ENCODE results near the gene NCKAP5.

NCKAP5 gene

DNA sequence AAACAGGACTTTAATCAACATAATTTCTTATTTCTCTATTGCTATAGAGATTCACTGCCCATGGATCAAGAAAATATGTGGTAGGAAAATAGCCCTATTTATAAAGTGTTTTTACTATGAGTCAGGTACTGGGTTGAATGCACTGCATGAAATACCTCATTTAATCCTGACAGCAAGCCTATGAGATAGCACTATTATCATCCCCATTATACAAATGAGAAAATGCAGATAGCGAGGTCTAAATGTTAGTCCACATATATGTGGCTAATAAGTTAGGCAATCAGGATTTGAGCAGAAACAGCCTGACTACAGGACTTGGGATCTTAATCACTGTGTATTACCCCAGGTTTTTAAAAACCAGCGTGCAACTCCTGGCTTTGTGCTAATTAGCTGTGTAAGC, 889.8 kb downstream of the NCKAP5 start:
- Histone ChIP-seq H3K27ac (ENCODE audit: low read length, poor library complexity, severe bottlenecking) (no peak overlapping the region), H3K4me1 (ENCODE audit: control insufficient read depth, insufficient read depth, low read depth, low read length) (no peaks in the 10 kb centered on the region), H2BK12ac (ENCODE audit: low read length in 2 of 2) (no peak overlapping the region), H3K9me3 (ENCODE audit: control insufficient read depth, low read length) (no peaks in the 10 kb centered on the region), H3K27me3 (ENCODE audit: control insufficient read depth in 1 of 2, insufficient read depth in 1 of 2, low read length in 2 of 2) (no peaks in the 10 kb centered on the region), H3K4me2 (ENCODE audit: low read length, poor library complexity, severe bottlenecking) (no peak overlapping the region), H2BK5ac (ENCODE audit: low read depth, low read length, poor library complexity, severe bottlenecking) (no peak overlapping the region), H2BK120ac (ENCODE audit: low read depth, low read length) (no peak overlapping the region), H3K9ac (ENCODE audit: low read length) (no peak overlapping the region), H3K4ac (ENCODE audit: low read depth in 1 of 2, low read length in 2 of 2) (no peak overlapping the region), H2AK5ac (ENCODE audit: low read length, severe bottlenecking) (no peak overlapping the region), H3K79me1 (replicated peaks; ENCODE audit: low read length, poor library complexity, severe bottlenecking) (no peaks in the 10 kb centered on the region), H4K8ac (ENCODE audit: low read length) (no peak overlapping the region), H2BK15ac (ENCODE audit: low read depth, poor library complexity, severe bottlenecking) (no peak overlapping the region), H3K36me3 (ENCODE audit: control insufficient read depth in 1 of 2, insufficient read depth in 2 of 2, low read depth in 1 of 2, low read length in 2 of 2) (no peaks in the 10 kb centered on the region), H4K91ac (ENCODE audit: low read length) (no peak overlapping the region), H3K4me3 (ENCODE audit: insufficient read depth in 1 of 2, low read depth in 1 of 2, low read length in 2 of 2) (no peak overlapping the region), H3K14ac (ENCODE audit: low read length in 2 of 2) (no peak overlapping the region), H2AFZ (ENCODE audit: low read depth, low read length) (no peak overlapping the region), H3K23ac (ENCODE audit: low read length in 2 of 2) (no peak overlapping the region), H3K18ac (ENCODE audit: low read depth in 1 of 2, low read length in 2 of 2) (no peak overlapping the region)
- WGBS, result 90% methylated on average over 1 of the region's 2 CpGs
- no peak for DNase-seq

DNA sequence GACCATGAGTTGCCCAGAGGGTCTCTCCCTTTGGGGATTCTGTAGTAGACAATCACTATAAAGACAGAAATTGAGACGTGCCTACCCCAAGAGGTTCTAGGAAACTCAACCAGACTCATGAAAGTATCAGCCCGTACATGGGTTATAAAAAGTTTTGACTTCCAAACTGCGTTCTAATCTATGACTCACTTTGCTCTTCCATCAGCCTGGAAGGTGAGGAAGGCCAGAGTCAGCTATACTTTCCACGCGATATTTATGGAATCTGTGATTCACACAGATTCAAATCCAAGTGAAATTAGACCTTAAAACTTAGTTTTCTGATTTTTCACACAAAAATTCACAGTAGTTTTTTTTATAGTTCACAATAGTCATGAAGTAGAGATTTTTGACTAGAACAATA, 890.6 kb downstream of the NCKAP5 start:
- WGBS, result 75% methylated on average over 5 of the region's 5 CpGs
- H3K79me1 ChIP-seq (replicated peaks; ENCODE audit: low read length, poor library complexity, severe bottlenecking), result no peaks in the 10 kb centered on the region
- H3K4me1 ChIP-seq (ENCODE audit: control insufficient read depth, insufficient read depth, low read depth, low read length), result no peaks in the 10 kb centered on the region

DNA sequence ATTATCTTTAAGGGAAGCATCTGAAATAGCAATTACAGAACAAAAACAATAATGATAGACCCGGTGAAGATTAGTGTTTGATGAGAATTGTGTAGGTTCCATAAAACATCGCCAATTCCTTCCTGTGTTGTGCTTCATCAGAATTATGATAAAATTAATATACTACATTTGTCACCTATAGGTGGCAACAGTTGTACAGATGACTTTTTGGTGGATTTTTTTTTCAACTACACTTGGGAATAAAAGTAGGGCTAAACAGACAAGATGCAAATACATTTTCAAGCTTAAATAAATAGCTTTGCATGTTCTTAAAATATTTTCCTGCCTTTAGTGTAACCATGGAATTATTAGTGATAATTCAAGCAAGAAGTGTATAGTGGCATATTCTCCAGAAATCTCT, 891.3 kb downstream of the NCKAP5 start:
- Histone ChIP-seq H2BK120ac (ENCODE audit: low read depth, low read length) (no peak overlapping the region), H3K4ac (ENCODE audit: low read depth in 1 of 2, low read length in 2 of 2) (no peak overlapping the region), H2BK15ac (ENCODE audit: low read depth, poor library complexity, severe bottlenecking) (no peak overlapping the region), H3K27me3 (ENCODE audit: control insufficient read depth in 1 of 2, insufficient read depth in 1 of 2, low read length in 2 of 2) (no peaks in the 10 kb centered on the region), H4K91ac (ENCODE audit: low read length) (no peak overlapping the region), H3K4me3 (ENCODE audit: insufficient read depth in 1 of 2, low read depth in 1 of 2, low read length in 2 of 2) (no peak overlapping the region), H3K79me1 (replicated peaks; ENCODE audit: low read length, poor library complexity, severe bottlenecking) (no peaks in the 10 kb centered on the region), H3K4me1 (ENCODE audit: control insufficient read depth, insufficient read depth, low read depth, low read length) (no peaks in the 10 kb centered on the region), H4K8ac (ENCODE audit: low read length) (no peak overlapping the region), H3K23ac (ENCODE audit: low read length in 2 of 2) (no peak overlapping the region), H3K4me2 (ENCODE audit: low read length, poor library complexity, severe bottlenecking) (no peak overlapping the region), H2BK5ac (ENCODE audit: low read depth, low read length, poor library complexity, severe bottlenecking) (no peak overlapping the region), H3K27ac (ENCODE audit: low read length, poor library complexity, severe bottlenecking) (no peak overlapping the region), H3K14ac (ENCODE audit: low read length in 2 of 2) (no peak overlapping the region), H2AFZ (ENCODE audit: low read depth, low read length) (no peak overlapping the region), H3K18ac (ENCODE audit: low read depth in 1 of 2, low read length in 2 of 2) (no peak overlapping the region), H2AK5ac (ENCODE audit: low read length, severe bottlenecking) (no peak overlapping the region), H3K9me3 (ENCODE audit: control insufficient read depth, low read length) (no peaks in the 10 kb centered on the region), H3K9ac (ENCODE audit: low read length) (no peak overlapping the region), H3K36me3 (ENCODE audit: control insufficient read depth in 1 of 2, insufficient read depth in 2 of 2, low read depth in 1 of 2, low read length in 2 of 2) (no peaks in the 10 kb centered on the region), H2BK12ac (ENCODE audit: low read length in 2 of 2) (no peak overlapping the region)
- no CpG with 5 or more reads among the region's 2 CpGs for WGBS
- DNase-seq, result no peak

More for the DNA sequence above, 890.6 kb downstream of the NCKAP5 start:
- H3K27ac ChIP-seq (ENCODE audit: low read length, poor library complexity, severe bottlenecking), result no peak overlapping the region
- H4K8ac ChIP-seq (ENCODE audit: low read length), result no peak overlapping the region
- H3K36me3 ChIP-seq (ENCODE audit: control insufficient read depth in 1 of 2, insufficient read depth in 2 of 2, low read depth in 1 of 2, low read length in 2 of 2), result no peaks in the 10 kb centered on the region
- H3K23ac ChIP-seq (ENCODE audit: low read length in 2 of 2), result no peak overlapping the region
- H2BK12ac ChIP-seq (ENCODE audit: low read length in 2 of 2), result no peak overlapping the region
- H3K9me3 ChIP-seq (ENCODE audit: control insufficient read depth, low read length), result no peaks in the 10 kb centered on the region
- no peaks in the 10 kb centered on the region for H3K27me3 ChIP-seq (ENCODE audit: control insufficient read depth in 1 of 2, insufficient read depth in 1 of 2, low read length in 2 of 2)
- no peak overlapping the region for H2AK5ac ChIP-seq (ENCODE audit: low read length, severe bottlenecking)
- no peak overlapping the region for H2BK120ac ChIP-seq (ENCODE audit: low read depth, low read length)
- no peak overlapping the region for H3K4me2 ChIP-seq (ENCODE audit: low read length, poor library complexity, severe bottlenecking)
- no peak overlapping the region for H2BK5ac ChIP-seq (ENCODE audit: low read depth, low read length, poor library complexity, severe bottlenecking)
- H3K18ac ChIP-seq (ENCODE audit: low read depth in 1 of 2, low read length in 2 of 2), result no peak overlapping the region
- no peak overlapping the region for H2BK15ac ChIP-seq (ENCODE audit: low read depth, poor library complexity, severe bottlenecking)
- no peak overlapping the region for H4K91ac ChIP-seq (ENCODE audit: low read length)
- no peak overlapping the region for H3K4me3 ChIP-seq (ENCODE audit: insufficient read depth in 1 of 2, low read depth in 1 of 2, low read length in 2 of 2)
- no peak overlapping the region for H3K14ac ChIP-seq (ENCODE audit: low read length in 2 of 2)
- no peak overlapping the region for H2AFZ ChIP-seq (ENCODE audit: low read depth, low read length)
- DNase-seq, result no peak
- no peak overlapping the region for H3K9ac ChIP-seq (ENCODE audit: low read length)
- no peak overlapping the region for H3K4ac ChIP-seq (ENCODE audit: low read depth in 1 of 2, low read length in 2 of 2)

DNA sequence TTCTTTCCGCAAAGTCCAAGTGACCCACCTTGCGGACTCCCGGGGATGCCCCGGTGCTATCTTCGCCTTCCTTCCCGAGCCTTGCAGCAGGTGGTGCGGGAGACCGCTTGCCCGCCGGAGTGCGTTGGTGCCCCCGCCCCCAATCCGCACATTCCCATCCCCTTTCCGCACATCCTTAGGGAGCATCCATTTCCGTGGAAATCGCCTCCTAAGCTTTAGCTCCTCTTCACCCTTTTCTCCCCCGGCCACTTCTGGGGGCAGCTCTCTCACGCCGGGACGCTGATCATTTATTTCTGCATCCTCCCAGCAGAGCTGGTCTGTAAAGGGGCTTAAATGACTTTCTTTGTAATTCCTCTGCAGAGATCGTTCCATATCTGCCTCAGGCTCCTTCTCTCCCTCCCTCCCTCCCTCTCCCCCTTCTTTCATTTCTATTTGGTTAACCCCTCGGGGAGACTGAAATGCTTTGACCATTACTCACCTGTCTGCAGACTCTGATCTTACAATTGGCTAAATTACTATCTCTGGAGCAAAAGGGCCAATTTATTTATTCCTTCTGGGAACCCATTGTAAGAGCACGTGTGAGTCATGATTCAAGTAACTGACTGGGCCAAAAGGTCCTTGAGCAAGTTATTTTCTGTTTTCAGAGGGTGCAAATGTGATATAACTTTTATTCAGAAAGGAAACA, 897.0 kb downstream of the NCKAP5 start:
- Histone ChIP-seq H3K27ac (ENCODE audit: low read length, poor library complexity, severe bottlenecking) (peak overlapping the region; percentile 38), H3K23ac (ENCODE audit: low read length in 2 of 2) (no peak overlapping the region), H3K4me2 (ENCODE audit: low read length, poor library complexity, severe bottlenecking) (peak overlapping the region; percentile 99), H2BK15ac (ENCODE audit: low read depth, poor library complexity, severe bottlenecking) (no peak overlapping the region), H2BK120ac (ENCODE audit: low read depth, low read length) (no peak overlapping the region), H3K9me3 (ENCODE audit: control insufficient read depth, low read length) (no peaks in the 10 kb centered on the region), H3K9ac (ENCODE audit: low read length) (no peak overlapping the region), H3K4me3 (ENCODE audit: insufficient read depth in 1 of 2, low read depth in 1 of 2, low read length in 2 of 2) (peak overlapping the region; percentile 57 to 73), H4K8ac (ENCODE audit: low read length) (no peak overlapping the region), H3K27me3 (ENCODE audit: control insufficient read depth in 1 of 2, insufficient read depth in 1 of 2, low read length in 2 of 2) (peaks cover 5 to 47% of the 10 kb centered on the region in 2 experiments), H3K4me1 (ENCODE audit: control insufficient read depth, insufficient read depth, low read depth, low read length) (peaks cover 30% of the 10 kb centered on the region), H3K18ac (ENCODE audit: low read depth in 1 of 2, low read length in 2 of 2) (peak overlapping the region in 1 of 2 experiments; percentile 18), H2BK5ac (ENCODE audit: low read depth, low read length, poor library complexity, severe bottlenecking) (no peak overlapping the region), H4K91ac (ENCODE audit: low read length) (no peak overlapping the region), H2BK12ac (ENCODE audit: low read length in 2 of 2) (no peak overlapping the region), H2AFZ (ENCODE audit: low read depth, low read length) (no peak overlapping the region), H3K14ac (ENCODE audit: low read length in 2 of 2) (no peak overlapping the region), H3K79me1 (replicated peaks; ENCODE audit: low read length, poor library complexity, severe bottlenecking) (peaks cover 10% of the 10 kb centered on the region), H3K36me3 (ENCODE audit: control insufficient read depth in 1 of 2, insufficient read depth in 2 of 2, low read depth in 1 of 2, low read length in 2 of 2) (no peaks in the 10 kb centered on the region), H3K4ac (ENCODE audit: low read depth in 1 of 2, low read length in 2 of 2) (no peak overlapping the region), H2AK5ac (ENCODE audit: low read length, severe bottlenecking) (no peak overlapping the region)
- WGBS, result 2% methylated on average over 23 of the region's 23 CpGs
- peak; percentile 63 for DNase-seq
